G401 (cell line): ENCODE data around the gene CHAF1A. TPM values are rescaled to one million over a fixed set of nuclear protein-coding genes. Genes with fewer than 3 reads are reported as not detected.

Experiments
- DNase-seq: peaks from one replicate; pipeline ENCODE4 v3.0.0-alpha.2; 2015; ENCODE audit warnings: low spot score
- in situ Hi-C: cut with HindIII; loops from 2 replicates; pipeline ENCODE4 v1.10.0; 2016; ENCODE audit warnings: low sequenced_read_pairs, mixed read lengths
- total RNA-seq: library from RNA; depleted of rRNA; stranded (reverse); fragments of >200 nt; shearing (Covaris generic); gene quantifications from 2 replicates; pipeline ENCODE4 v1.2.3, GENCODE V29; 2014

CHAF1A gene
- total RNA-seq, 1 experiment from 2014 or later = 46.0 TPM

GRCh38 chr19:4447327-4448146 lies 45.1 kb downstream of the CHAF1A start:
- DNase-seq = no peak
- in situ Hi-C loops = no loop called here

GRCh38 chr19:4448147-4448985 lies 45.9 kb downstream of the CHAF1A start:
- in situ Hi-C loops = no loop called here
- DNase-seq = no peak

GRCh38 chr19:4449022-4449638 lies 46.7 kb downstream of the CHAF1A start:
- DNase-seq = peak; percentile 91
- in situ Hi-C loops = no loop called here

- no peak for DNase-seq
- in situ Hi-C loops = no loop called here
Observed at GRCh38 chr19:4449639-4450028, 47.2 kb downstream of the CHAF1A start.

DNA sequence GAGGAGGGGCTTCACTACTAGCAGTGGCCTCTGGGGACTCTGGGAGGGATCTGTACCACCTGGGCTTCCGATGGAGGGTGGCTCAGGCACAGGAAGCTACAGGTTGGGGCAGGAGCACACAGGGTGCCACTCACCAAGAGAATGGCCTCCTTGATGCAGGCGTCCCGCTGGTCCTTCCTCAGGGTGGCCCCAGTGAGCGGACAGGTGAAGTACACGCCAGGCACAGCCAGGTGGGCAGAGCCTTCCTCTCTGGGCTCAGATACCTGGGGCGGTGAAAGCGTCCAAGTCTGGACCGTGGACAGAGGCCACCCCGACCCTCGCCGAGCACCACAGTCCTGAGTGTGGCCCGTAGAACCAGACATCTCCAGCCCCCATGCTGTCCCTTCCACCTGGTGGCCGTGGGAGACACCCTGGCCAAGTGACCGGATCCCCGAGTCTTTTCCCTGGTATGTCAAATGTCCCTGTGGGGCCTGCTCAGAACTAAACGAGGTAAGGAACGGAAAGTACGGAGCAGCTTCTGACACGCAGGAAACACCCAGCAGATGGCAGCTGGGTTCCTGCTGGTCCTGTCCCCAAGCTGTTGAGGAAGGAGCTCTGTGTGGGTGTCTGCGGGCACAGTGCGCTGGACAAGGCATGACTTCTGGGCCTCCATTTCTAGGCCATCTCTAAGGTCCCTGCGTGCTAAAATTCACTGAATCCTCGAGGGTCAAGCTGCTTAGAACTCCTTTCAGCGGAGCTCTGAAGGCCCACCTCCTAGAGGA lies 50.0 kb downstream of the CHAF1A start:
- DNase-seq = peak; percentile 45
- in situ Hi-C loops = no loop called here

GRCh38 chr19:4453232-4454179 lies 51.1 kb downstream of the CHAF1A start:
- in situ Hi-C loops = no loop called here
- no peak for DNase-seq

GRCh38 chr19:4454747-4455718 lies 52.6 kb downstream of the CHAF1A start:
- peak; percentile 72 for DNase-seq
- in situ Hi-C loops = no loop called here

DNA sequence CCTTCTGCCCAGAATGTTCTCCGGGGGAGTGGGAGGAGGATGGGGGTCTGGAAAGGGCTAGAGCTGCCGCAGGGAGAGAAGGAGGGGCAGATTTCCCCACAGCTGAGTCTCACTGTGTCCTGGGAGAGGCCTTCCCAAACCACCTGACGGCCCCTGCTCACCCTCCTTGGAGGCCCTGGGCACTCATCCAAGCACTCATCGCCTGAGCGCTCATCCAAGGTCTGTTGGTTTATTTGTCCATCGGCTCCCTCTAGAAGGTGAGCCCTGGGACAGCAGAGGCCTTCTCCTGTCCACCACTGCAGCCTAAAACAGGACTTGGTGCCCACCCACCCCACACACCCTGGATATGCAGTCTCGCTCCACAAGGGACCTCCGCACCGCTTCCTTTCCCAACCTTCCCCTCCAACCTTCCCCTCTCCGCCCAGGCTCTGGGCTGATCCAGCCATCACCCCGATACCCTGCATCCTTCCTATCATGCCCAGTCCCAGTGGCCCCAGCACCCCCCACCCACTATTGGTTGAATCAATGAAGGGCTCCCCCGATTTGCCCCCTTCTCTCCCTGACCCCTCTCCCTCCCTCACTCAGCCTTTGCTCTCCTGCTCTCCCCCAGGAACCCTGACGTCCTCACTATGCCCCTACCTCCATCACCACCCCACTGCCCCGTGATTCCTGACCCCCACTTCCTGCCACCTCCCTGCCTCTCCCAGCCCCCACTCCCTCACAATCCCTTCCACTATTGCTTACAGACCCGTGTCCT lies 53.5 kb downstream of the CHAF1A start:
- peak; percentile 96 for DNase-seq
- in situ Hi-C loops = no loop called here

GRCh38 chr19:4456476-4456842 lies 54.0 kb downstream of the CHAF1A start:
- in situ Hi-C loops = no loop called here
- DNase-seq = peak; percentile 53

- DNase-seq = no peak
- in situ Hi-C loops = no loop called here
Observed at GRCh38 chr19:4456843-4457653, 54.6 kb downstream of the CHAF1A start.

DNA sequence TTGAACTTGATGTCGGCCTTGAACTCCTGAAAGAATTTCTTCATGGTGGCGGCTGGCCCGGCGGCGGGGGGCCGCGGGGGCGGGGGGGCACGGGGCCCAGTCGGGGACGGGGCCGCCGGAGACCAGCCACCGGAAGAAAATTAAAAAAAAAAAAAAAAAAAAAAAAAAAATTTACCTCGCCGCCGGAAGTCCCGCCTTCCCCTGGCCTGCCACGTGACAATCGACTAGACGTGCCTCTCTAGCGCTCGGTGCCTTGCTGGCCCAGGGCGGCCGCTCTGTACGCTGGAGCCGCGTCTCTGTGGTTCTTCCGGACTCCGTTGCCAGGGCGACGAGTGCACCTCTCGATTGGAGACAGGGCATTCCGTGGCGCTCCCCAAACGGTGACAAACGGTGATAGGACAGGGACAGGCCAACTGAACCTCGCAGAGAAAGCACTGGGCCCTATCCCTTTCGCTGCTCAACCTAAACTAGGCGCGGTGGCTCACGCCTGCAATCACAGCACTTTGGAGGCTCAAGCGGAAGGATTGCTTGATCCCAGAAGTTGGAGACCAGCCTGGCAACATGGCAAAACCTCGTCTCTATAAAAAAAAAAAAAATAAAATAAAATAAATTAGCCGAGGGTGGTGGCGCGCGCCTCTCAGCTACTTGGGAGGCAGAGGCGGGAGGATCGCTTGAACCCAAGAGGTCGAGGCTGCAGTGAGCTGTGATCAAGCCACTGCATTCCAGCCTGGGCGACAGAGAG lies 55.4 kb downstream of the CHAF1A start, which contains the start of gene UBXN6:
TSS of gene UBXN6 (minus strand) at position 141 of the 742 bp plus-strand sequence. CDS start at position 44, 97 bp downstream.
- in situ Hi-C loops = no loop called here
- peak; percentile 100 for DNase-seq

DNA sequence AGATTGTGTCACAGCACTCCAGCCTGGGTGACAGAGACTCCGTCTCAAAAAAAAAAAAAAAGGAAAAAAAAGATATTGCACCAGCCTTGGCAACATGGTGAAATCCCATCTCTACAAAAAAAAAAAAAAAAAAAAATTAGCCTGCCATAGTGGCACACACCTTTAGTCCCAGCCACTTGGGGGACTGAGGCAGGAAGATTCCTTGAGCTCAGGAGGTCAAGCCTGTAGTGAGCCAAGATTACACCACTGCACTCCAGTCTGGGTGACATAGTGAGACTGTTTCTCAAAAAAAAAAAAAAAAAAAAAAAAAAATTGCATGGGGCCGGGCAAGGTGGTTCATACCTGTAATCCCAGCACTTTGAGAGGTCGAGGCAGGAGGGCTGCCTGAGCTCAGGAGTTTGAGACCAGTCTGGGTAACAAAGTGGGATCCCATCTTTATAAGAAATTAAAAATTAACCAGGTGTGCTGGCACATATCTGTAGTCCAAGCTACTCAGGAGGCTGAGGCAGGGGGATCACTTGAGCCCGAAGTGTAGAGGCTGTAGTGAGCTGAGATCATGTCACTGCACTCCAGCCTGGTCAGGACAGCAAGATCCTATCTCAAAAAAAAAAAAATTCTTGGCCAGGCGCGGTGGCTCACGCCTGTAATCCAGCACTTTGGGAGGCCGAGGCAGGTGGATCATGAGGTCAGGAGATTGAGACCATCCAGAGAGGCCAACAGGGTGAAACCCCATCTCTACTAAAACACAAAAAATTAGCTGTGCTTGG lies 62.6 kb downstream of the CHAF1A start:
- in situ Hi-C loops = no loop called here
- no peak for DNase-seq

GRCh38 chr19:4467835-4468234 lies 65.4 kb downstream of the CHAF1A start:
- DNase-seq = no peak
- in situ Hi-C loops = no loop called here
